ENCODE measurements around the gene AGPAT2. TPM values are rescaled to one million over a fixed set of nuclear protein-coding genes. Genes with fewer than 3 reads are reported as not detected.

Gene AGPAT2
- total RNA-seq, 2 experiments from 2014 or later = 3.6 to 4.0 TPM

DNA sequence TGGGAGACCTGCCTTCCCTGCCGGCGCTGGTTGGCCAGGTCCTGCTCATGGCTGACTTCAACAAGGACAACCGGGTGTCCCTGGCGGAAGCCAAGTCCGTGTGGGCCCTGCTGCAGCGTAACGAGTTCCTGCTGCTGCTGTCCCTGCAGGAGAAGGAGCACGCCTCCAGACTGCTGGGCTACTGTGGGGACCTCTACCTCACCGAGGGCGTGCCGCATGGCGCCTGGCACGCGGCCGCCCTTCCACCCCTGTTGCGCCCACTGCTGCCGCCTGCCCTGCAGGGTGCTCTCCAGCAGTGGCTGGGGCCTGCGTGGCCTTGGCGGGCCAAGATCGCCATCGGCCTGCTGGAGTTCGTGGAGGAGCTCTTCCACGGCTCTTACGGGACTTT, 35.7 kb upstream of the AGPAT2 start:
- Histone ChIP-seq H3K36me3 (ENCODE audit: insufficient read depth, low read length) (peaks cover 54% of the 10 kb centered on the region), H3K4me1 (ENCODE audit: insufficient read depth, low read length) (peaks cover 40% of the 10 kb centered on the region), H3K27me3 (ENCODE audit: control insufficient read depth in 1 of 2, insufficient read depth in 2 of 2, low read length in 2 of 2) (no peaks in the 10 kb centered on the region), H3K4me3 (ENCODE audit: low read length) (no peak overlapping the region), H3K27ac (ENCODE audit: low read depth in 1 of 2, low read length in 2 of 2) (no peak overlapping the region), H3K9me3 (ENCODE audit: control insufficient read depth in 1 of 2, insufficient read depth in 1 of 2, low read length in 2 of 2) (no peaks in the 10 kb centered on the region)
- POLR2A ChIA-PET = interaction anchor here (2.6 kb wide), 1 partner anchor 9 kb away, joined by 10 read pairs; no protein-coding TSS in a partner anchor
- TF ChIP-seq, protein P1, sequence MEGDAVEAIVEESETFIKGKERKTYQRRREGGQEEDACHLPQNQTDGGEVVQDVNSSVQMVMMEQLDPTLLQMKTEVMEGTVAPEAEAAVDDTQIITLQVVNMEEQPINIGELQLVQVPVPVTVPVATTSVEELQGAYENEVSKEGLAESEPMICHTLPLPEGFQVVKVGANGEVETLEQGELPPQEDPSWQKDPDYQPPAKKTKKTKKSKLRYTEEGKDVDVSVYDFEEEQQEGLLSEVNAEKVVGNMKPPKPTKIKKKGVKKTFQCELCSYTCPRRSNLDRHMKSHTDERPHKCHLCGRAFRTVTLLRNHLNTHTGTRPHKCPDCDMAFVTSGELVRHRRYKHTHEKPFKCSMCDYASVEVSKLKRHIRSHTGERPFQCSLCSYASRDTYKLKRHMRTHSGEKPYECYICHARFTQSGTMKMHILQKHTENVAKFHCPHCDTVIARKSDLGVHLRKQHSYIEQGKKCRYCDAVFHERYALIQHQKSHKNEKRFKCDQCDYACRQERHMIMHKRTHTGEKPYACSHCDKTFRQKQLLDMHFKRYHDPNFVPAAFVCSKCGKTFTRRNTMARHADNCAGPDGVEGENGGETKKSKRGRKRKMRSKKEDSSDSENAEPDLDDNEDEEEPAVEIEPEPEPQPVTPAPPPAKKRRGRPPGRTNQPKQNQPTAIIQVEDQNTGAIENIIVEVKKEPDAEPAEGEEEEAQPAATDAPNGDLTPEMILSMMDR (IDR thresholded peaks at IDR 0.05) = no peak
- Mint-ChIP-seq H3K9me3 (no peaks in the 10 kb centered on the region), H3K4me1 (ENCODE audit: low read depth) (peaks cover 24% of the 10 kb centered on the region), H3K27ac (no peak overlapping the region), H3K4me3 (peak overlapping the region; percentile 4), H3K36me3 (ENCODE audit: low read depth) (peaks cover 54% of the 10 kb centered on the region), H3K27me3 (peaks cover 7% of the 10 kb centered on the region)
- DNase-seq = peak in 1 of 14 experiments; percentile 3
- intact Hi-C loops (cut with DNase I, micrococcal nuclease) = no loop called here
- no peak for ATAC-seq (ENCODE audit: poor library complexity)
- CTCF ChIA-PET = no interaction called here

DNA sequence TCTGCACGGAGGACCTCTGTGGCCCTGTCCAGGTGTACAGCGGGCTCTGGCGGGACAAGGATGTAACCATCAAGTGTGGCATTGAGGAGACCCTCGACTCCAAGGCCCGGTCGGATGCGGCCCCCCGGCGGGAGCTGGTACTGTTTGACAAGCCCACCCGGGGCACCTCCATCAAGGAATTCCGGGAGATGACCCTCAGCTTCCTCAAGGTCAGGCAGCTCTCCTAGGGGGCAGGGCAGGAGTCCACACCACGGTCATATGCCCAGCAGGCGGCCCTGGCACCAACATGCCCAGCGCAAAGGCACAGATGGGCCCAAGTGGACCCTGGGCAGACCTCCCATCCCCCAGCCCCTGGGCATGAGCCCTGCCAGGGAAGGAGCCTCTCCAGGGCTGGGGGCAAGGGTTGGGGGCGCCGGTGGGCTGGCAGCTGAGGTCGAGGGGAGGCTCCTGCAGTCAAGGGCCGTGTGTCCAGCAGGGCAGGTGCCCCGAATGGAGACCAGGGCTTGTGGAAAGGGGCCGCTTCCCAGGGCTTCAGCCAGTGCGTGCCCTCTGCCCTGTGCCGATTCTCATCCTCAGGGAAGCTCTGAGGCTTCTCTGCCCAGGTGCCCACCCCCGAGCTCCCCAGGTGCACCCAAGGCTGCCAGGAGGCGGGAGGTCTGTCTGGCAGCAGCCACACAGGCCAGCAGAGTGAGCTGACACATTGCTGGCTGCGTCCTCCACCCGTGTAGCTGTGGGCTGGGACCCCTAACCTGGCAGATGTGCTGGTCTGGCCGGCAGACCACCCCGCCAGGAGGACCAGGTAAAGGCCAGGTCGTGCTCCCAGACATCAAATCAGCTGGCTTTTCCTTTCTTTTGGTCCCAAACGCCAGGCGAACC, 35.1 kb upstream of the AGPAT2 start:
- peaks cover 36% of the 10 kb centered on the region for H3K4me1 ChIP-seq (ENCODE audit: insufficient read depth, low read length)
- CTCF ChIA-PET = no interaction called here
- DNase-seq (peak in 1 of 14 experiments; percentile 1), ATAC-seq (ENCODE audit: poor library complexity) (no peak)
- peaks cover 4% of the 10 kb centered on the region for H3K27me3 Mint-ChIP-seq
- H3K27ac ChIP-seq (ENCODE audit: low read depth in 1 of 2, low read length in 2 of 2) = no peak overlapping the region
- no peak overlapping the region for H3K27ac Mint-ChIP-seq
- no peaks in the 10 kb centered on the region for H3K9me3 ChIP-seq (ENCODE audit: control insufficient read depth in 1 of 2, insufficient read depth in 1 of 2, low read length in 2 of 2)
- H3K9me3 Mint-ChIP-seq = no peaks in the 10 kb centered on the region
- intact Hi-C loops (cut with DNase I, micrococcal nuclease) = no loop called here
- POLR2A ChIA-PET = interaction anchor here (2.6 kb wide), 1 partner anchor 8 kb away, joined by 10 read pairs; no protein-coding TSS in a partner anchor
- no peak overlapping the region for H3K4me3 Mint-ChIP-seq
- peaks cover 54% of the 10 kb centered on the region for H3K36me3 ChIP-seq (ENCODE audit: insufficient read depth, low read length)
- no peaks in the 10 kb centered on the region for H3K27me3 ChIP-seq (ENCODE audit: control insufficient read depth in 1 of 2, insufficient read depth in 2 of 2, low read length in 2 of 2)
- peaks cover 21% of the 10 kb centered on the region for H3K4me1 Mint-ChIP-seq (ENCODE audit: low read depth)
- H3K36me3 Mint-ChIP-seq (ENCODE audit: low read depth) = peaks cover 49% of the 10 kb centered on the region
- TF ChIP-seq, protein P1 (IDR thresholded peaks at IDR 0.05) = no peak
- H3K4me3 ChIP-seq (ENCODE audit: low read length) = no peak overlapping the region

DNA sequence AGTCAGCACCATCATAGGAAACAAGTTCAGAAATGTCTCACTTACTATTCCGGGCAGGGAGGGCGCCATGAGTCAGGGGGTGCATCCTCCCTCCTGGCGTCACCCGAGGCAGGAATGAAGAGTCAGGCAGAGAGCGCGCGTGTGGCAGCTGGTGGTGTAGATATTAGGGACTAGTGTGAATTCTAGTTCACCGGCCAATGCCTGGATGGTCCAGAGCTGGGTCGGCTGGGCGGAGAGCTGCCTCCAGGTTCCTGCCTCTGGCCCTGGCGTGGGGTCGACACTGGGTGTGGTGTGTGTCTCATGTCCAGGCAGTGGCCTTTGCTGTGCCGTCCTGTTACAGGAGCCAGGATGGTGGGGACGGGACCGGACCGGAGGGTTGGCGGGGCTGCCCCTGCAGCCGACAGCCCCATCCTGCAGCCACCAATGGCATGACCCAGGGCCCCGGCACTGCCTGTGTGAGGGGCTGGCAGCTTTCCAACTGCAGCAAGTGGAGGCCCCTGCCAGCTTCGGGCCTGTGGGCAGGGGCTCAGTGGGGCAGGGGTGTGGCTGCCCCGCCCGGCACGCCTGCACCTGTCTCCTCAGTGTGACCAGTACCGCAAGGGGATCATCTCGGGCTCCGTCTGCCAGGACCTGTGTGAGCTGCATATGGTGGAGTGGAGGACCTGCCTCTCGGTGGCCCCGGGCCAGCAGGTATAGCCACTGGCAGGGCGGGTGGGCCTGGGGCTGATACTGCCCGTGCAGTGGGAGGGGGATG, 34.3 kb upstream of the AGPAT2 start:
- H3K4me3 Mint-ChIP-seq = no peak overlapping the region

More for the DNA sequence above, 34.3 kb upstream of the AGPAT2 start:
- ChIA-PET CTCF (no interaction called here), POLR2A (interaction anchor here (0.6 to 2.6 kb wide), 2 partner anchors 7 to 70 kb away, joined by 3 to 10 read pairs; no protein-coding TSS in a partner anchor)
- H3K27me3 Mint-ChIP-seq = no peaks in the 10 kb centered on the region
- DNase-seq (peak in 1 of 14 experiments; percentile 30), ATAC-seq (ENCODE audit: poor library complexity) (no peak)
- no peak overlapping the region for H3K4me3 ChIP-seq (ENCODE audit: low read length)
- H3K9me3 ChIP-seq (ENCODE audit: control insufficient read depth in 1 of 2, insufficient read depth in 1 of 2, low read length in 2 of 2) = no peaks in the 10 kb centered on the region
- no peaks in the 10 kb centered on the region for H3K9me3 Mint-ChIP-seq
- no peak overlapping the region for H3K27ac ChIP-seq (ENCODE audit: low read depth in 1 of 2, low read length in 2 of 2)
- TF ChIP-seq, protein P1 (IDR thresholded peaks at IDR 0.05) = no peak
- peaks cover 28% of the 10 kb centered on the region for H3K4me1 ChIP-seq (ENCODE audit: insufficient read depth, low read length)
- intact Hi-C loops (cut with DNase I, micrococcal nuclease) = no loop called here
- peaks cover 15% of the 10 kb centered on the region for H3K4me1 Mint-ChIP-seq (ENCODE audit: low read depth)
- H3K27ac Mint-ChIP-seq = peak overlapping the region; percentile 36
- H3K27me3 ChIP-seq (ENCODE audit: control insufficient read depth in 1 of 2, insufficient read depth in 2 of 2, low read length in 2 of 2) = no peaks in the 10 kb centered on the region
- H3K36me3 ChIP-seq (ENCODE audit: insufficient read depth, low read length) = peaks cover 50% of the 10 kb centered on the region
- H3K36me3 Mint-ChIP-seq (ENCODE audit: low read depth) = peaks cover 43% of the 10 kb centered on the region

Measured in CD4-positive, alpha-beta T cell (primary cell).